Spleen (tissue), 7 donors: ENCODE data around the gene ERBB4.

Experiments used
- CTCF ChIP-seq, 11 experiments: fragments of 200-600 bp in 7 of 11; fragments of 450-650 bp in 4 of 11; sonication (generic) in 4 of 11; IDR thresholded peaks in 8 of 11; conservative IDR thresholded peaks in 3 of 11; 1 replicate in 7 of 11; 2 replicates in 4 of 11; pipeline versions ENCODE4 v1.4.0 to v1.8.0; 2016 to 2021; ENCODE audit warnings: antibody characterized with exemption in 11 of 11, inconsistent platforms in 4 of 11, mild to moderate bottlenecking in 1 of 11
- POLR2A ChIP-seq, 3 donors: fragments of 450-650 bp; IDR thresholded peaks; one replicate each; pipeline ENCODE4 v1.5.1; 2017; ENCODE audit warnings: antibody characterized with exemption in 3 of 3, mild to moderate bottlenecking in 1 of 3
- donor health status: DM: no; HTN: no; CAD: no; lungs with moderate emphysema.
- donor health status: DM: no; HTN: no; CAD: no.
- donor health status: DM: no; HTN: no; CAD: no.

DNA sequence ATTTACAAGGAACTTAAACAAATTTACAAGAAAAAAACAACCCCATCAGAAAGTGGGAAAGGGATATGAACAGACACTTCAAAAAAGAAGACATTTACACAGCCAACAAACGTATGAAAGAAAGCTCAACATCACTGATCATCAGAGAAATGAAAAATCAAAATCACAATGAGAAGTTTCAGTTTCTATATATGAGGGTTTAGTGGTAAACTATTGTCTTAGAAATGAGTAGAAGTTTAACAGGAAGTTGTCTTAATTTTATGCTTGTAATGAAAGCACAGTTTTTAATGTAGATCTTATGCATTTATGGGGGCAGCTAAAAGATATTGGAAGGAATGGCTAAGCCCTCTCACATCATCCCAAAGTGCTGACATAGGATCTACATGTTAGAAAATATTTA is 325.4 kb downstream of the ERBB4 start:
- no peak for TF ChIP-seq CTCF (IDR thresholded peaks at IDR 0.05 in 8 of 11, conservative IDR thresholded peaks at IDR 0.05 in 3 of 11)
- no peak for TF ChIP-seq POLR2A (IDR thresholded peaks at IDR 0.05)
